Measurements from ENCODE around the gene ABCA12.

DNA sequence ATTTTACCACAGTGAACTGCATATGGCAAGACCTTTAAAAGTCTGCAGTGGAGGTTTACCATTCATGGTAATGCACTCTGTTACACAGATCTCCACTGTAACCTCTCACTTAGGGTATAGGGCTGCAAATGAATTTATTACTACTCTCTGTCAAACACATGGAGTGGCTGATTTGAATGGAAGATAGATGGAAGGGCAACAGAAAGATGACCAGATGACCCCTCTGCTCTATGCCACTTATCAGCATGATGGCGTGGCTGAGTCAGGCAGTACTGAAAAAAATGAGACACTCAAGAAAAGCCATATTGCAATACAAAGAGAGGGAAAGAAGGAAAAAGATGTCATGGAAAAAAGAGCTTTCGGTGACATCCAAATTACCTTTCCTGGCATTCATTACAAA lies 72.3 kb downstream of the ABCA12 start:
- no peak for TF ChIP-seq EZH2 (IDR thresholded peaks at IDR 0.05)
- TF ChIP-seq, protein P1, sequence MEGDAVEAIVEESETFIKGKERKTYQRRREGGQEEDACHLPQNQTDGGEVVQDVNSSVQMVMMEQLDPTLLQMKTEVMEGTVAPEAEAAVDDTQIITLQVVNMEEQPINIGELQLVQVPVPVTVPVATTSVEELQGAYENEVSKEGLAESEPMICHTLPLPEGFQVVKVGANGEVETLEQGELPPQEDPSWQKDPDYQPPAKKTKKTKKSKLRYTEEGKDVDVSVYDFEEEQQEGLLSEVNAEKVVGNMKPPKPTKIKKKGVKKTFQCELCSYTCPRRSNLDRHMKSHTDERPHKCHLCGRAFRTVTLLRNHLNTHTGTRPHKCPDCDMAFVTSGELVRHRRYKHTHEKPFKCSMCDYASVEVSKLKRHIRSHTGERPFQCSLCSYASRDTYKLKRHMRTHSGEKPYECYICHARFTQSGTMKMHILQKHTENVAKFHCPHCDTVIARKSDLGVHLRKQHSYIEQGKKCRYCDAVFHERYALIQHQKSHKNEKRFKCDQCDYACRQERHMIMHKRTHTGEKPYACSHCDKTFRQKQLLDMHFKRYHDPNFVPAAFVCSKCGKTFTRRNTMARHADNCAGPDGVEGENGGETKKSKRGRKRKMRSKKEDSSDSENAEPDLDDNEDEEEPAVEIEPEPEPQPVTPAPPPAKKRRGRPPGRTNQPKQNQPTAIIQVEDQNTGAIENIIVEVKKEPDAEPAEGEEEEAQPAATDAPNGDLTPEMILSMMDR (IDR thresholded peaks at IDR 0.05): no peak
